H9 (cell line): ENCODE results near the gene SUN1. TPM values are rescaled to one million over a fixed set of nuclear protein-coding genes. Genes with fewer than 3 reads are reported as not detected.

ENCODE experiments used
- DNase-seq: peaks from one replicate; pipeline ENCODE4 v3.0.0-alpha.2; 2017
- H2AFZ ChIP-seq: one replicate; pipeline ENCODE4 v1.6.1; 2013; ENCODE audit warnings: mild to moderate bottlenecking, low read length, control low read depth, moderate library complexity
- H2AK5ac ChIP-seq: 2 replicates; pipeline ENCODE4 v1.6.1; 2013; ENCODE audit warnings: low read length, control low read depth, mixed read lengths; ENCODE audit not compliant: insufficient read length
- H2BK120ac ChIP-seq: one replicate; pipeline ENCODE4 v1.6.1; 2013; ENCODE audit warnings: low read depth, mild to moderate bottlenecking, low read length, control low read depth, inconsistent platforms; ENCODE audit not compliant: poor library complexity, severe bottlenecking
- H2BK12ac ChIP-seq: 2 replicates; pipeline ENCODE4 v1.6.1; 2013; ENCODE audit warnings: low read length, control low read depth, mixed read lengths, low read depth; ENCODE audit not compliant: insufficient read length
- H2BK15ac ChIP-seq: 2 replicates; pipeline ENCODE4 v1.6.1; 2013; ENCODE audit warnings: low read depth, low read length, control low read depth
- H2BK20ac ChIP-seq: one replicate; pipeline ENCODE4 v1.6.1; 2013; ENCODE audit warnings: low read depth, mild to moderate bottlenecking, low read length, control low read depth, inconsistent platforms; ENCODE audit not compliant: poor library complexity, severe bottlenecking
- H2BK5ac ChIP-seq: 2 replicates; pipeline ENCODE4 v1.6.1; 2013; ENCODE audit warnings: low read length, control low read depth, mixed read lengths; ENCODE audit not compliant: insufficient read length
- H3K14ac ChIP-seq: 2 replicates; pipeline ENCODE4 v1.6.1; 2013; ENCODE audit warnings: low read length, control low read depth; ENCODE audit not compliant: insufficient read depth
- H3K18ac ChIP-seq: 2 replicates; pipeline ENCODE4 v1.6.1; 2013; ENCODE audit warnings: low read depth, mild to moderate bottlenecking, mixed read lengths, low read length, control low read depth; ENCODE audit not compliant: insufficient read length
- H3K23ac ChIP-seq: 2 replicates; pipeline ENCODE4 v1.6.1; 2013; ENCODE audit warnings: low read length, control low read depth, mixed read lengths, low read depth; ENCODE audit not compliant: insufficient read length
- H3K23me2 ChIP-seq: 2 replicates; pipeline ENCODE4 v1.6.1; 2013; ENCODE audit warnings: low read depth, mild to moderate bottlenecking, mixed read lengths, low read length, control low read depth; ENCODE audit not compliant: insufficient read length, poor library complexity, severe bottlenecking
- H3K27ac ChIP-seq: 2 replicates; pipeline ENCODE4 v1.5.1; 2013; ENCODE audit warnings: low read length, control low read depth, mixed read lengths, low read depth; ENCODE audit not compliant: insufficient read length
- H3K27me3 ChIP-seq: 2 replicates; pipeline ENCODE4 v1.6.1; 2013; ENCODE audit warnings: low read length, control low read depth, inconsistent platforms; ENCODE audit not compliant: insufficient read depth
- H3K4ac ChIP-seq: 2 replicates; pipeline ENCODE4 v1.6.1; 2013; ENCODE audit warnings: low read depth, mild to moderate bottlenecking, control low read depth, inconsistent platforms, low read length, moderate library complexity
- H3K4me1 ChIP-seq: 2 replicates; pipeline ENCODE4 v1.6.1; 2013; ENCODE audit warnings: low read length, control low read depth, inconsistent platforms; ENCODE audit not compliant: insufficient read depth
- H3K4me2 ChIP-seq: 2 replicates; pipeline ENCODE4 v1.6.1; 2013; ENCODE audit warnings: low read length, control low read depth, mixed read lengths; ENCODE audit not compliant: insufficient read length, insufficient read depth
- H3K56ac ChIP-seq: 2 replicates; pipeline ENCODE4 v1.6.1; 2013; ENCODE audit warnings: low read depth, mild to moderate bottlenecking, mixed read lengths, low read length, control low read depth; ENCODE audit not compliant: insufficient read length
- H3K79me1 ChIP-seq: 2 replicates; pipeline ENCODE4 v1.6.1; 2013; ENCODE audit warnings: low read depth, mild to moderate bottlenecking, moderate library complexity, low read length, control low read depth, inconsistent platforms; ENCODE audit not compliant: insufficient read depth, poor library complexity, severe bottlenecking
- H3K79me2 ChIP-seq: 2 replicates; pipeline ENCODE4 v1.6.1; 2013; ENCODE audit warnings: low read length, control low read depth, inconsistent platforms; ENCODE audit not compliant: insufficient read depth
- H3K9ac ChIP-seq: 2 replicates; pipeline ENCODE4 v1.6.1; 2013; ENCODE audit warnings: low read length, control low read depth, mixed read lengths; ENCODE audit not compliant: insufficient read length; ENCODE audit errors: extremely low read depth
- H3K9me3 ChIP-seq: one replicate; pipeline ENCODE4 v1.6.1; 2013; ENCODE audit warnings: low read depth, low read length, inconsistent platforms; ENCODE audit not compliant: control insufficient read depth
- H3T11ph ChIP-seq: one replicate; pipeline ENCODE4 v1.6.1; 2013; ENCODE audit warnings: mild to moderate bottlenecking, low read length, control low read depth, inconsistent platforms
- H4K20me1 ChIP-seq: one replicate; pipeline ENCODE4 v1.6.1; 2013; ENCODE audit not compliant: control insufficient read depth, insufficient read length, insufficient read depth
- H4K5ac ChIP-seq: 2 replicates; pipeline ENCODE4 v1.6.1; 2013; ENCODE audit warnings: low read depth, mild to moderate bottlenecking, mixed read lengths, low read length, control low read depth; ENCODE audit not compliant: insufficient read length
- H4K8ac ChIP-seq: replicated peaks from 2 replicates; pipeline ENCODE4 v1.6.1; 2013; ENCODE audit warnings: low read length, control low read depth, mixed read lengths, low read depth; ENCODE audit not compliant: insufficient read length
- H4K91ac ChIP-seq: 2 replicates; pipeline ENCODE4 v1.6.1; 2013; ENCODE audit warnings: low read depth, mild to moderate bottlenecking, moderate library complexity, mixed read lengths, low read length, control low read depth; ENCODE audit not compliant: insufficient read length
- H3K27ac Mint-ChIP-seq, 3 experiments: 2 replicates in 2 of 3; 3 replicates in 1 of 3; pipeline ENCODE4 v1.8.0; 2020 to 2021; ENCODE audit warnings: mixed read lengths in 3 of 3, mild to moderate bottlenecking in 1 of 3, moderate library complexity in 1 of 3
- H3K27me3 Mint-ChIP-seq: 2 replicates; pipeline ENCODE4 v1.8.0; 2021; ENCODE audit warnings: low read depth, mild to moderate bottlenecking, moderate library complexity, mixed read lengths
- H3K36me3 Mint-ChIP-seq, 3 experiments: 2 replicates in 2 of 3; 3 replicates in 1 of 3; pipeline ENCODE4 v1.8.0; 2020 to 2021; ENCODE audit warnings: low read depth in 3 of 3, mixed read lengths in 3 of 3; ENCODE audit not compliant: insufficient read depth in 1 of 3
- H3K4me1 Mint-ChIP-seq, 2 experiments: 2 replicates each; pipeline ENCODE4 v1.8.0; 2020; ENCODE audit warnings: mixed read lengths in 2 of 2
- H3K4me3 Mint-ChIP-seq, 2 experiments: 2 replicates in 1 of 2; 3 replicates in 1 of 2; pipeline ENCODE4 v1.8.0; 2020 to 2021; ENCODE audit warnings: mild to moderate bottlenecking in 2 of 2, mixed read lengths in 2 of 2, moderate library complexity in 1 of 2
- H3K9me3 Mint-ChIP-seq, 2 experiments: 2 replicates in 1 of 2; 3 replicates in 1 of 2; pipeline ENCODE4 v1.8.0; 2020; ENCODE audit warnings: mild to moderate bottlenecking in 2 of 2, mixed read lengths in 2 of 2, moderate library complexity in 1 of 2
- CTCF ChIP-seq: fragments of 200-600 bp; sonication (generic); conservative IDR thresholded peaks from 3 replicates; pipeline ENCODE4 v1.8.0; 2021; ENCODE audit warnings: antibody characterized with exemption, mild to moderate bottlenecking
- WGBS: extraction: QIAGEN DNeasy Blood & Tissue Kit; methylation state at CpG from one replicate; pipeline ENCODE4 v1.1.7; 2013; ENCODE audit warnings: missing lambda C conversion rate, low lambda C conversion rate, mixed read lengths; ENCODE audit not compliant: insufficient read length; ENCODE audit errors: extremely low coverage; 5-methylcytosine and 5-hydroxymethylcytosine counted together
- total RNA-seq: library from RNA; stranded (reverse); gene quantifications from 2 replicates; pipeline ENCODE4 v1.2.1, GENCODE V29; 2021

SUN1 gene
- total RNA-seq, 1 experiment from 2014 or later = 118 TPM

DNA sequence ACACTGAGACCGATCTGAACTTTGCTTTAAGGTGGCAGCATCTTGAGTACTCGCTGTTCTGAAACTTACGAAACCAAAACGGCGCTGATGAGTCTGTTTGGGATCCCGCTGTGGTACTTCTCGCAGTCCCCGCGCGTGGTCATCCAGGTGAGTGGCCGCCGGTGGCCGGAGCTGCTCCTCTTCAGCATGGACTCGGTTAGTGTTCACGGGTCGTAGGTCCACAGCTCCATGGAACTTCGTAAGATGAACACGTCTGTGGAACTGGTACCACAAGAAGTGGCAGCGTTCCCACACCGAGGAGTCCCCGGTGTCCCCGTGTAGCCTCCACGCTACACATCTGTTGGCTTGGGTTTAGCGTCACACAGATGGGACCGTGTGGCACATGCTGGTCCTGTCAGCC is 33.6 kb downstream of the SUN1 start:
- no peak overlapping the region for H3T11ph ChIP-seq
- no peaks in the 10 kb centered on the region for H3K79me2 ChIP-seq
- no peak overlapping the region for H3K9ac ChIP-seq
- Mint-ChIP-seq H3K9me3 (no peaks in the 10 kb centered on the region; a peak in 1 of 5 replicates), H3K27ac (no peak overlapping the region), H3K4me1 (no peaks in the 10 kb centered on the region), H3K27me3 (no peaks in the 10 kb centered on the region), H3K4me3 (no peak overlapping the region), H3K36me3 (peaks cover 56 to 85% (median 82%) of the 10 kb centered on the region in 3 experiments; a peak in 6 of 7 replicates)
- H4K8ac ChIP-seq = no peak overlapping the region
- no peak overlapping the region for H3K4me2 ChIP-seq
- H3K56ac ChIP-seq = no peak overlapping the region
- no peaks in the 10 kb centered on the region for H3K79me1 ChIP-seq
- H3K9me3 ChIP-seq = no peaks in the 10 kb centered on the region
- no peaks in the 10 kb centered on the region for H4K20me1 ChIP-seq
- H3K27me3 ChIP-seq = no peaks in the 10 kb centered on the region
- H3K14ac ChIP-seq = no peak overlapping the region
- H3K27ac ChIP-seq = no peak overlapping the region
- no peak overlapping the region for H2BK120ac ChIP-seq
- no peak overlapping the region for H2BK15ac ChIP-seq
- no CpG with 5 or more reads among the region's 25 CpGs for whole genome bisulfite sequencing
- no peak overlapping the region for H2BK12ac ChIP-seq
- H2AK5ac ChIP-seq = no peak overlapping the region
- DNase-seq = no peak
- no peak overlapping the region for H3K18ac ChIP-seq
- H2AFZ ChIP-seq = no peak overlapping the region
- H3K4me1 ChIP-seq = no peaks in the 10 kb centered on the region
- H3K23me2 ChIP-seq = no peaks in the 10 kb centered on the region
- no peak overlapping the region for H4K5ac ChIP-seq
- no peak overlapping the region for H3K23ac ChIP-seq
- H4K91ac ChIP-seq = no peak overlapping the region
- no peak overlapping the region for H3K4ac ChIP-seq
- H2BK5ac ChIP-seq = no peak overlapping the region
- no peak for TF ChIP-seq CTCF
- no peak overlapping the region for H2BK20ac ChIP-seq
